ENCODE results near the gene YEATS2.

GRCh38 chr3:183662099-183662498 lies 35.5 kb upstream of the YEATS2 start:
- TF ChIP-seq CTCF (conservative IDR thresholded peaks at IDR 0.05; ENCODE audit: low read depth in 2 of 2) (no peak), EZH2 (IDR thresholded peaks at IDR 0.05; ENCODE audit: low read depth, unreplicated experiment) (no peak), POLR2AphosphoS5 (IDR thresholded peaks at IDR 0.05; ENCODE audit: low read depth) (no peak), JUNB (IDR thresholded peaks at IDR 0.05; ENCODE audit: unreplicated experiment) (no peak)

Data from GM23338 (cell line).